Gastroesophageal sphincter (tissue), 4 donors: ENCODE results near the gene CERS1. TPM values are rescaled to one million over a fixed set of nuclear protein-coding genes. Genes with fewer than 3 reads are reported as not detected.

ENCODE experiments used
- ATAC-seq: fragments of 150-250 bp; one replicate; pipeline ENCODE4 v1.9.1; 2016; ENCODE audit warnings: mild to moderate bottlenecking, moderate library complexity
- H3K27ac ChIP-seq, 4 donors: fragments of 200-600 bp; sonication (generic) in 3 of 4; 1 replicate in 3 of 4; 2 replicates in 1 of 4; pipeline ENCODE4 v1.5.1; 2016 to 2019
- H3K27me3 ChIP-seq: fragments of 200-600 bp; sonication (generic); one replicate; pipeline ENCODE4 v1.5.1; 2019
- H3K36me3 ChIP-seq, 2 donors: fragments of 200-600 bp; sonication (generic); one replicate each; pipeline ENCODE4 v1.5.1; 2019; ENCODE audit warnings: control low read depth in 1 of 2
- H3K4me1 ChIP-seq, 3 donors: fragments of 200-600 bp; sonication (generic); 1 replicate in 2 of 3; 2 replicates in 1 of 3; pipeline ENCODE4 v1.5.1; 2016 to 2019; ENCODE audit warnings: control low read depth in 2 of 3
- H3K4me3 ChIP-seq, 2 donors: fragments of 200-600 bp; sonication (generic); one replicate each; pipeline ENCODE4 v1.5.1; 2019; ENCODE audit warnings: mild to moderate bottlenecking in 1 of 2, moderate library complexity in 1 of 2
- H3K9me3 ChIP-seq, 3 donors: fragments of 200-600 bp; sonication (generic); one replicate each; pipeline ENCODE4 v1.5.1; 2017 to 2019; ENCODE audit warnings: control low read depth in 2 of 3
- EP300 ChIP-seq: sonication (generic); formaldehyde crosslinking; IDR thresholded peaks from one replicate; pipeline ENCODE4 v1.6.1; 2017; ENCODE audit warnings: antibody characterized with exemption, mild to moderate bottlenecking
- POLR2A ChIP-seq, 2 donors: fragments of 450-650 bp; IDR thresholded peaks; one replicate each; pipeline ENCODE4 v1.6.1; 2017; ENCODE audit warnings: antibody characterized with exemption in 2 of 2, mild to moderate bottlenecking in 2 of 2, moderate library complexity in 1 of 2
- POLR2AphosphoS5 ChIP-seq: sonication (generic); formaldehyde crosslinking; IDR thresholded peaks from one replicate; pipeline ENCODE4 v1.6.1; 2017; ENCODE audit warnings: antibody characterized with exemption
- WGBS, 2 donors: methylation state at CpG; one replicate each; pipeline ENCODE4 v1.1.5; 2018; ENCODE audit warnings: low coverage in 1 of 2; 5-methylcytosine and 5-hydroxymethylcytosine counted together
- total RNA-seq, 4 donors: library from RNA; depleted of rRNA; stranded (reverse); fragments of >200 nt; gene quantifications; one replicate each; pipeline ENCODE4 v1.1.0, GENCODE V29; 2016
- TF ChIP-seq, protein P1 (sequence below), 4 experiments: fragments of 200-600 bp in 2 of 4; fragments of 450-650 bp in 2 of 4; sonication (generic) in 1 of 4; IDR thresholded peaks; one replicate each; pipeline ENCODE4 v1.5.1; 2017 to 2019; ENCODE audit warnings: antibody characterized with exemption in 4 of 4, mild to moderate bottlenecking in 2 of 4, moderate library complexity in 2 of 4

Gene CERS1
- total RNA-seq, 4 donors from 2014 or later, result 0.73 to 1.3 (median 0.81) TPM; not detected in 1

DNA sequence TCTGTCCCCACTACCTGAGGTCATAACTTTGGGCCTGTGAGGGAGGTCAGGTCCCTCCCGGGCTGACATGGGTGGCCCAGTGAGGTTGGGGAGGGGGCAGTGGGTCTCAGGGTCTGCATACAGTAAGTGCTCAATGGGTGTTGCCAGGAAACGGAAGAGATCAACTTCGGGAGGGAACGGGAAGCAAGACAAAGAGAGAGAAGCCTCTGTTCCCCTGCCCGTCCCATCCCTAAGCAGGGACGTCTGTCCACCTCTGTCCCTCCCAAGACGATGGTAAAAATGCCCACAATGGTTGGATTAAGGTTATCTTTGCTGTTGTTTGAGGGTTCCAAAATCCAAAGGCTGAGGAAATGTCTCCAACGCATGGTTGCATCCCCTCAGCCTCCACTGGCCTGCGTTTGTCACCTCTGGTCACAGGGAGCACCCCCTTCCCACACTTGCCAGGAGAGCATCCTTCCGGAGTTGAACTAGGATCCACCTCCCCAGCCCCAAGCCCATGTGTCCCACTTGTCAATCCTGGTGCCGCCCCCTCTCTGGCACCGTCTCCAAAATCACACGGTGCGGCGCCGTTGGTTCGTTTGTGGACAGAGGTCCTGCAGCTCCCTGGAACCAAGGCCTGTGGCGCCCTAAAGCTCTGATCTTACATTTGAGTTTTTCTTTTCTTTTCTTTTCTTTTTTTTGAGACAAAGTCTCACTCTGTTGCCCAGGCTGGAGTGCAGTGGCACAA lies 45.8 kb upstream of the CERS1 start:
- Histone ChIP-seq H3K27me3 (no peaks in the 10 kb centered on the region), H3K36me3 (peaks cover 0 to 18% of the 10 kb centered on the region in 2 donors), H3K4me1 (peaks cover 0 to 27% (median 2%) of the 10 kb centered on the region in 3 donors), H3K4me3 (peak overlapping the region in 1 of 2 donors; percentile 81), H3K27ac (peak overlapping the region in 2 of 4 donors; percentile 59 to 80), H3K9me3 (no peaks in the 10 kb centered on the region)
- WGBS, 2 donors, result 48 to 50% methylated on average over 6 to 12 of the region's 18 CpGs
- ATAC-seq, result no peak
- TF ChIP-seq POLR2AphosphoS5 (no peak), POLR2A (IDR thresholded peaks at IDR 0.05) (no peak), EP300 (no peak)
- TF ChIP-seq, protein P1, sequence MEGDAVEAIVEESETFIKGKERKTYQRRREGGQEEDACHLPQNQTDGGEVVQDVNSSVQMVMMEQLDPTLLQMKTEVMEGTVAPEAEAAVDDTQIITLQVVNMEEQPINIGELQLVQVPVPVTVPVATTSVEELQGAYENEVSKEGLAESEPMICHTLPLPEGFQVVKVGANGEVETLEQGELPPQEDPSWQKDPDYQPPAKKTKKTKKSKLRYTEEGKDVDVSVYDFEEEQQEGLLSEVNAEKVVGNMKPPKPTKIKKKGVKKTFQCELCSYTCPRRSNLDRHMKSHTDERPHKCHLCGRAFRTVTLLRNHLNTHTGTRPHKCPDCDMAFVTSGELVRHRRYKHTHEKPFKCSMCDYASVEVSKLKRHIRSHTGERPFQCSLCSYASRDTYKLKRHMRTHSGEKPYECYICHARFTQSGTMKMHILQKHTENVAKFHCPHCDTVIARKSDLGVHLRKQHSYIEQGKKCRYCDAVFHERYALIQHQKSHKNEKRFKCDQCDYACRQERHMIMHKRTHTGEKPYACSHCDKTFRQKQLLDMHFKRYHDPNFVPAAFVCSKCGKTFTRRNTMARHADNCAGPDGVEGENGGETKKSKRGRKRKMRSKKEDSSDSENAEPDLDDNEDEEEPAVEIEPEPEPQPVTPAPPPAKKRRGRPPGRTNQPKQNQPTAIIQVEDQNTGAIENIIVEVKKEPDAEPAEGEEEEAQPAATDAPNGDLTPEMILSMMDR (IDR thresholded peaks at IDR 0.05), result no peak

- H3K4me1 ChIP-seq, result peaks cover 0 to 27% (median 2%) of the 10 kb centered on the region in 3 donors
- peak; percentile 94 for ATAC-seq
- peak within 1 kb of the TSS; percentile 58 to 81 for H3K4me3 ChIP-seq
- H3K27ac ChIP-seq, result peak within 1 kb of the TSS in 3 of 4 donors; percentile 57 to 81 (median 80)
- no peaks in the 10 kb centered on the region for H3K27me3 ChIP-seq
- no peaks in the 10 kb centered on the region for H3K9me3 ChIP-seq
- no peak for TF ChIP-seq POLR2A (IDR thresholded peaks at IDR 0.05)
- TF ChIP-seq, protein P1 (IDR thresholded peaks at IDR 0.05), result peak in 2 of 4 experiments; percentile 13 to 64
- WGBS, 2 donors, result 0 to 16% methylated on average over 1 to 4 of the region's 81 CpGs
- H3K36me3 ChIP-seq, result peaks cover 0 to 26% of the 10 kb centered on the region in 2 donors
Observed at GRCh38 chr19:18940769-18941627, 45.0 kb upstream of the CERS1 start, which contains the start of gene HOMER3. HOMER3 (minus strand) TSS chr19:18941217; CDS start chr19:18938982, 2,235 bp downstream.

DNA sequence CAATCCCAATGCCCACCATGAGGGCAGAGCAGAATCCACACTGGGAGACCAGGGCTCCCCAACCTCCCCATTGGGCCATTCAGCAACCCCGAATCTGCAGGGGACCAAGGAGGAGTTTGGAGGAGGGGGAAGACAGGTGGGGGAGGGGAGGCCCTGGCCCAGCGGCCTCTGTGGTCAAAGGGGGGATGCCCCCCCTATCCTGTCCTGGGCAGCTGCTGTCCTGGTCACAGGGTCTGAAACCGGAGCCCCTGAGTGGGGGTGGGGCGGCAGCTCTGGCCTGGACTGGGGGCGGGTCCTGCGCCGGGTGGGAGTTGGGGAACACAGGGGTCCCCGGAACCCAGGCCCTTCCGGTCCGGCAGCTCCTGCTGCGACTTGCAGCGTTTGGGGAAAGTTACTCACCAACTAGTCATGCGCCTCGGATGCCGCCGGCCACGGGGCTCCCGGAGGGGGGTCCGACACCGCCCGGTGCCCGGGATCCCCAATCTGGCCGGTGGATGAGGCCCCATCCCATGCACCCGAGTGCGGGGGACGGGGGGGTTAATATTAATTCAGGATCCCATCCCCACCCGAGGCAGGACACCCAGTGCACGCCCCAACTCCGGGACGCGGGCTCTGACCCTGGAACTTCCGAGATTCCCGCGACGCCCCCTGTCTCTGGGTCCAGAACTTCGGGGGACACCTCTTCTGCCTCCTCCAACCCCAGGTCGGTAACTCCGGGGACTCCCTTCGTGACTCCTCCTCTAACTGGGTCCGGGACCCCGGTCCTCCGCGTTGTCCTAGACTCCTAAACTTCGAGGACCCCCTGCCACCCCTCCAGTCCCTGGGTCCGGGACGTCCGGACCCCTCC lies 44.2 kb upstream of the CERS1 start:
- peak; percentile 32 for ATAC-seq
- WGBS, 2 donors, result 0% methylated on average over 6 of the region's 47 CpGs; no CpG with 5 or more reads in 1 of the 2 donors
- Histone ChIP-seq H3K27ac (peak overlapping the region in 3 of 4 donors; percentile 57 to 81 (median 80)), H3K4me1 (peaks cover 0 to 27% (median 2%) of the 10 kb centered on the region in 3 donors), H3K27me3 (no peaks in the 10 kb centered on the region), H3K9me3 (no peaks in the 10 kb centered on the region), H3K36me3 (peaks cover 0 to 30% of the 10 kb centered on the region in 2 donors), H3K4me3 (peak overlapping the region; percentile 58 to 81)
- no peak for TF ChIP-seq POLR2A (IDR thresholded peaks at IDR 0.05)
- TF ChIP-seq, protein P1 (IDR thresholded peaks at IDR 0.05), result no peak
- TF ChIP-seq POLR2AphosphoS5, result no peak
- TF ChIP-seq EP300, result no peak

DNA sequence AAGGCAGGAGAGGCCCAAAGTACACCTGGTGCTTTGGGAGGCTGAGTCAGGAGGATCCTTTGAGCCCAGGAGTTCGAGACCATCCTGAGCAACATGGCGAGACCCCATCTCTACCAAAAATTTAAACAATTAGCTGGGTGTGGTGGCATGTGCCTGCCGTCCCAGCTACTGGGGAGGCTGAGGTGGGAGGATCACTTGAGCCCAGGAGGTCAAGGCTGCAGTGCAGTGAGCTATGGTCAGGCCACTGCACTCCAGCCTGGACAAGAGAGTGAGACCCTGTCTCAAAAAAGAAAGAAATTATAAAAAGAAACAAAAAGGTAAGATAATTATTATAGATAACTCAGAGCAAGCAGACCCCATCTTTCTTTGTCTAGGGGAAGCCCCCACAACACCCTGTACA lies 43.2 kb upstream of the CERS1 start:
- Histone ChIP-seq H3K4me1 (peaks cover 0 to 27% (median 2%) of the 10 kb centered on the region in 3 donors), H3K9me3 (no peaks in the 10 kb centered on the region), H3K4me3 (no peak overlapping the region), H3K36me3 (peaks cover 0 to 37% of the 10 kb centered on the region in 2 donors), H3K27me3 (no peaks in the 10 kb centered on the region), H3K27ac (peak overlapping the region in 1 of 4 donors; percentile 81)
- TF ChIP-seq POLR2AphosphoS5, result no peak
- TF ChIP-seq EP300, result no peak
- TF ChIP-seq, protein P1 (IDR thresholded peaks at IDR 0.05), result no peak
- no peak for TF ChIP-seq POLR2A (IDR thresholded peaks at IDR 0.05)
- no peak for ATAC-seq
- 80% methylated on average over 1 of the region's 3 CpGs; no CpG with 5 or more reads in 1 of the 2 donors for WGBS, 2 donors
